Neural cell (in vitro differentiated cells): Measurements from ENCODE around the gene ATL2. TPM values are rescaled to one million over a fixed set of nuclear protein-coding genes. Genes with fewer than 3 reads are reported as not detected.

Source experiments
- H2AFZ ChIP-seq: fragments of 200-600, 300-800 bp; sonication (generic), shearing (Covaris generic); 2 replicates; pipeline ENCODE4 v1.6.0; 2014; ENCODE audit warnings: low read depth, mild to moderate bottlenecking, antibody characterized with exemption, low read length, moderate library complexity
- H3F3A ChIP-seq: fragments of 200-600 bp; shearing (Covaris generic); 2 replicates; pipeline ENCODE4 v1.6.1; 2016; ENCODE audit warnings: mild to moderate bottlenecking, moderate library complexity, mixed read lengths, antibody characterized with exemption, low read length; ENCODE audit not compliant: insufficient read depth, poor library complexity, severe bottlenecking
- H3K27ac ChIP-seq: fragments of 200-600, 300-800 bp; sonication (generic), shearing (Covaris generic); 2 replicates; pipeline ENCODE4 v1.5.1; 2014; ENCODE audit warnings: mild to moderate bottlenecking, low read length, moderate library complexity
- H3K27me3 ChIP-seq: fragments of 300-800, 200-600 bp; sonication (generic), shearing (Covaris generic); 2 replicates; pipeline ENCODE4 v1.6.0; 2014; ENCODE audit warnings: mild to moderate bottlenecking, low read depth, low read length, moderate library complexity; ENCODE audit not compliant: insufficient read depth
- H3K36me3 ChIP-seq: fragments of 300-800, 200-600 bp; sonication (generic), shearing (Covaris generic); 2 replicates; pipeline ENCODE4 v1.5.1; 2014; ENCODE audit warnings: mild to moderate bottlenecking, antibody characterized with exemption, low read length, moderate library complexity; ENCODE audit not compliant: insufficient read depth
- H3K4me2 ChIP-seq: fragments of 300-800, 200-600 bp; sonication (generic), shearing (Covaris generic); 2 replicates; pipeline ENCODE4 v1.6.0; 2014; ENCODE audit warnings: mild to moderate bottlenecking, low read length
- H3K4me3 ChIP-seq: fragments of 300-800, 200-600 bp; sonication (generic), shearing (Covaris generic); 2 replicates; pipeline ENCODE4 v1.5.1; 2014; ENCODE audit warnings: mild to moderate bottlenecking, low read length, moderate library complexity
- H3K79me2 ChIP-seq: fragments of 200-600 bp; shearing (Covaris generic); replicated peaks from 2 replicates; pipeline ENCODE4 v1.6.0; 2014; ENCODE audit warnings: mild to moderate bottlenecking, low read length, moderate library complexity; ENCODE audit not compliant: insufficient read depth
- H3K9ac ChIP-seq: fragments of 300-800, 200-600 bp; sonication (generic), shearing (Covaris generic); 2 replicates; pipeline ENCODE4 v1.6.1; 2016; ENCODE audit warnings: mild to moderate bottlenecking, low read length, mixed read lengths
- H3K9me2 ChIP-seq: fragments of 200-600 bp; shearing (Covaris generic); 2 replicates; pipeline ENCODE4 v1.6.1; 2016; ENCODE audit warnings: mild to moderate bottlenecking, low read length, mixed read lengths; ENCODE audit not compliant: insufficient read depth
- H3K9me3 ChIP-seq: fragments of 200-600, 300-800 bp; sonication (generic), shearing (Covaris generic); 2 replicates; pipeline ENCODE4 v1.6.1; 2016; ENCODE audit warnings: mild to moderate bottlenecking, mixed run types, low read length, moderate library complexity, mixed read lengths
- H4K20me1 ChIP-seq: fragments of 200-600 bp; shearing (Covaris generic); 2 replicates; pipeline ENCODE4 v1.6.1; 2016; ENCODE audit warnings: mild to moderate bottlenecking, mixed run types; ENCODE audit not compliant: insufficient read depth
- CTCF ChIP-seq: fragments of 450-650 bp; IDR thresholded peaks from 2 replicates; pipeline ENCODE4 v1.5.1; 2014; ENCODE audit warnings: antibody characterized with exemption, mild to moderate bottlenecking, moderate library complexity; ENCODE audit not compliant: poor library complexity, severe bottlenecking
- EP300 ChIP-seq: fragments of 450-650 bp; conservative IDR thresholded peaks from 2 replicates; pipeline ENCODE4 v1.6.1; 2014; ENCODE audit warnings: antibody characterized with exemption, mild to moderate bottlenecking, moderate library complexity; ENCODE audit not compliant: poor library complexity, severe bottlenecking
- MXI1 ChIP-seq: fragments of 450-650 bp; conservative IDR thresholded peaks from 2 replicates; pipeline ENCODE4 v1.6.1; 2014; ENCODE audit warnings: antibody characterized with exemption, mild to moderate bottlenecking; ENCODE audit not compliant: poor library complexity, severe bottlenecking
- POLR2AphosphoS5 ChIP-seq: IDR thresholded peaks from 2 replicates; pipeline ENCODE4 v1.6.1; 2012
- RAD21 ChIP-seq: fragments of 450-650 bp; conservative IDR thresholded peaks from 2 replicates; pipeline ENCODE4 v1.6.1; 2014; ENCODE audit warnings: antibody characterized with exemption, mild to moderate bottlenecking, moderate library complexity
- REST ChIP-seq: IDR thresholded peaks from 2 replicates; pipeline ENCODE4 v1.6.1; 2012; ENCODE audit warnings: borderline replicate concordance
- SMC3 ChIP-seq: fragments of 450-650 bp; conservative IDR thresholded peaks from 2 replicates; pipeline ENCODE4 v1.6.1; 2014; ENCODE audit warnings: antibody characterized with exemption, mild to moderate bottlenecking, moderate library complexity; ENCODE audit not compliant: poor library complexity
- TAF1 ChIP-seq: IDR thresholded peaks from 2 replicates; pipeline ENCODE4 v1.6.1; 2012; ENCODE audit warnings: low read depth
- polyA plus RNA-seq: library from polyadenylated mRNA; depleted of rRNA; stranded (reverse); fragments of >200 nt; gene quantifications from 2 replicates; pipeline ENCODE4 v1.2.3, GENCODE V29; 2014

The ATL2 gene
- polyA plus RNA-seq, 1 donor from 2014 or later, result 66.8 TPM

- Histone ChIP-seq H3K9me3 (no peaks in the 10 kb centered on the region), H3K9me2 (no peaks in the 10 kb centered on the region), H3K4me2 (no peak overlapping the region), H2AFZ (no peak overlapping the region), H3K9ac (no peak overlapping the region), H3K79me2 (peaks cover 67% of the 10 kb centered on the region), H3K4me3 (no peak overlapping the region), H3K36me3 (no peaks in the 10 kb centered on the region), H4K20me1 (no peaks in the 10 kb centered on the region), H3K27me3 (no peaks in the 10 kb centered on the region), H3F3A (no peaks in the 10 kb centered on the region), H3K27ac (no peak overlapping the region)
- no peak for TF ChIP-seq CTCF
These were observed 6.4 kb downstream of the ATL2 start for GRCh38 chr2:38370664-38371063.

- Histone ChIP-seq H3K27ac (no peak overlapping the region), H3K4me3 (no peak overlapping the region), H2AFZ (no peak overlapping the region), H3K36me3 (no peaks in the 10 kb centered on the region), H3F3A (no peaks in the 10 kb centered on the region), H3K9ac (no peak overlapping the region), H3K4me2 (no peak overlapping the region), H3K9me2 (no peaks in the 10 kb centered on the region), H3K79me2 (peaks cover 40% of the 10 kb centered on the region), H3K27me3 (no peaks in the 10 kb centered on the region), H3K9me3 (no peaks in the 10 kb centered on the region), H4K20me1 (no peaks in the 10 kb centered on the region)
- TF ChIP-seq CTCF (no peak), MXI1 (no peak), POLR2AphosphoS5 (no peak), TAF1 (no peak), RAD21 (no peak), REST (no peak), SMC3 (no peak), EP300 (no peak)
These were observed 14.8 kb downstream of the ATL2 start for GRCh38 chr2:38362232-38362631.
